ES-I3 (cell line): ENCODE results near the gene FAM199X.
"Not testable (repeated sequence)": the region's sequence is repeated elsewhere in the genome, so short reads cannot be mapped to it uniquely, and the experiment has no call there.

Source experiments
- H3K36me3 ChIP-seq: 2 replicates; pipeline ENCODE4 v1.6.1; 2013; ENCODE audit warnings: mild to moderate bottlenecking, low read length, control low read depth, moderate library complexity; ENCODE audit not compliant: insufficient read depth
- H3K4me1 ChIP-seq: 2 replicates; pipeline ENCODE4 v1.6.1; 2013; ENCODE audit warnings: mild to moderate bottlenecking, control low read depth, low read length; ENCODE audit not compliant: insufficient read depth
- H3K9ac ChIP-seq: 2 replicates; pipeline ENCODE4 v1.6.1; 2013; ENCODE audit warnings: low read depth, mild to moderate bottlenecking, low read length, moderate library complexity
- H3K9me3 ChIP-seq: 2 replicates; pipeline ENCODE4 v1.6.1; 2013; ENCODE audit warnings: mild to moderate bottlenecking, low read length, moderate library complexity; ENCODE audit not compliant: control insufficient read depth, insufficient read depth

FAM199X gene

DNA sequence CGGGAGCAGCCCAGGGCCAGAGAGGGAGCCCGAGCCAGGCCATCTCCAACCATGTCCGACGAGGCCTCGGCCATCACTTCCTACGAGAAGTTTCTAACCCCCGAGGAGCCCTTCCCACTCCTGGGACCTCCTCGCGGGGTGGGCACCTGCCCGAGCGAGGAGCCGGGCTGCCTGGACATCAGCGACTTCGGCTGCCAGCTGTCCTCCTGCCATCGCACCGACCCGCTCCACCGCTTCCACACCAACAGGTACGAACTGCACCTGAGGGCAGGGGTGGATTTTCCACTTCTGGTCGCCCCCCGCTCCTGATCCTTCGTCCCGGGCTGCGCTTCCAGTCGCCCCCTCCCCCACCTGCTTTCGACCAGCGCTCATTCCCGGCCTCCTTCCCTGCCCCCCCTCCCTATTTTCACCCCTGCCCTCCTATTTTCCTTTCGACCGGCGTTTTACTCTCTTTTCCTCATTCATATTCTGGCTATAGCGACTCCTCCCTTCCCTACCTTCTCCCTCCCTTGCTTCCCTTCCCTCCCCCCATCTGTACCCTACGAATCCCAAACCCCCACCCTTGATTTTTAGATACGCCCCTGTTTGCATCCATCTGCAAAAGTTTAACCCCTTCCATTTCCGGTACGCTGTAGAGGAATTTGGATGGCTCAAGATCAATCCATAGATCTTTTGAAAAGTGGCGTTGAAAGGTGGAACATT lies 633 bp downstream of the FAM199X start:
- Histone ChIP-seq H3K36me3 (no peaks in the 10 kb centered on the region), H3K9ac (peak overlapping the region; percentile 76), H3K4me1 (no peaks in the 10 kb centered on the region), H3K9me3 (no peaks in the 10 kb centered on the region)

DNA sequence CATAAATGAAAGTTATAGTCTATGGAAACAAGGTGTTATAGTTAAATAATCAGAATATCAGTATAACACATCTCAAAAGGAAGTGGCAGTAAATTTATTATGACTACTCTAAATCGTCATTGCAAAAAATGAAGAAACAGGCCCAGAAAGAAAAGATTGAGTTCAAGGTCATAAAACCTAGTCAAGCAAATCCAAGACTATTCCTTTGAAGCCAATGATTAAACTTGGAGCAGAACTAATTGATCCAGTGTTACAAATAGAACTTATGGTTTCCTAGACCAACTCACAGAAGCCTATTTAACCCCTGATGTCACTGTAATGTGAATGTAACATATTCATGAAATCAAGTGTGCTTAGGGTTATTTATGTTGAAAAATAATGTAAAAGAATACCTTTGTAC lies 1.9 kb downstream of the FAM199X start:
- Histone ChIP-seq H3K36me3 (no peaks in the 10 kb centered on the region), H3K4me1 (no peaks in the 10 kb centered on the region), H3K9ac (no peak overlapping the region), H3K9me3 (no peaks in the 10 kb centered on the region)

DNA sequence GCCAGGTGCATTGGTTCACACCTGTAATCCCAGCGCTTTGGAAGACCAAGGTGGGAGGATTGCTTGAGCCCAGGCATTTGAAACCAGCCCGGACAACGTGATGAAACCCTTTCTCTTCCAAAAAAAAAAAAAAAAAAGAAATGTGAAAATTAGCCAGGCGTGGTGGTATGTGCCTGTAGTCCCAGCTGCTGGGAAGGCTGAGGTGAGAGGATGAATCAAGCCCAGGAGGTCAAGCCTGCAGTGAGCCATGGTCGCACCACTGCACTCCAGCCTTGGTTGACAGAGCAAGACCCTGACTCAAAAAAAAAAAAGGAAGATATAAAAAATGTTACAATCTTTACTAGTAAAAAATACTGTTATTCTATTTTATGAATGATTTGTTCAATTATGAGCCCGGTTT lies 5.9 kb downstream of the FAM199X start:
- Histone ChIP-seq H3K9ac (no peak overlapping the region), H3K4me1 (no peaks in the 10 kb centered on the region)

DNA sequence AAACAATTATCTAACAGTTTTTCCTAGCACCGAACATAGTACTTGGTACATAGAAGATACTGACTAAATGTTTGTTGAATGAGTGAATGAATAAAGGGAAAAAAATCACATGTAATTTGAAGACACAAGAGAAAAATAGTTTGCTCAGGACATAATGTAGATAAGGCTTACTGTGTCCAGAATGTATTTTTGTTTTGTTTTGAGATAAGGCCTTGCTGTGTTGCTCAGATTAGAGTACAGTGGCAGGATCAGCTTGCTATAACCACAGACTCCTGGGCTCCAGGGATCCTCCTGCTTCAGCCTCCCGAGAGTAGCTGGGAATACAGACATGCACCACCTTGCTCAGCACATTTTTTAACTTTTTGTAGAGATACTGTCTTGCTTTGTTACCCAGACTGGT lies 6.5 kb downstream of the FAM199X start:
- no peaks in the 10 kb centered on the region for H3K9me3 ChIP-seq
- H3K36me3 ChIP-seq = 0 out of 2 replicates have a peak, but pooled peaks cover 4% of the 10 kb centered on the region
- no peaks in the 10 kb centered on the region for H3K4me1 ChIP-seq
- no peak overlapping the region for H3K9ac ChIP-seq

More for the DNA sequence above, 5.9 kb downstream of the FAM199X start:
- Histone ChIP-seq H3K9me3 (no peaks in the 10 kb centered on the region), H3K36me3 (0 out of 2 replicates have a peak, but pooled peaks cover under 1% of the 10 kb centered on the region)

DNA sequence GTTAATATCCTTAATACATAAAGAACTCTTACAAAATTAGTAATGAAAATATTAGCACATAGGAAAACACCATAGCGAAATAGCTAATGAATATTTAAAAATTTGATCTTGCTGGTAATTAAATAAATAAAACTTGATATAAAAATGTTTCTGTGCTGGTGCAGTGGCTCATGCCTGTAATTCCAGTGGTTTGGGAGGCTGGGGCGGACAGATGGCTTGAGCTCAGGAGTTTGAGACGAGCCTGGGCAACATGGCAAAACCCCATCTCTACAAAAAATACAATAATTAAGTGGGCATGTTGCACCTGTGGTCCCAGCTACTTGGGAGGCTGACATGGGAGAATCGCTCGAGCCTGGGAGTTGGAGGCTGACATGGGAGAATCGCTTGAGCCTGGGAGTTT lies 7.6 kb downstream of the FAM199X start:
- H3K36me3 ChIP-seq = 0 out of 2 replicates have a peak, but pooled peaks cover 4% of the 10 kb centered on the region
- no peaks in the 10 kb centered on the region for H3K9me3 ChIP-seq
- H3K9ac ChIP-seq = no peak overlapping the region
- no peaks in the 10 kb centered on the region for H3K4me1 ChIP-seq

DNA sequence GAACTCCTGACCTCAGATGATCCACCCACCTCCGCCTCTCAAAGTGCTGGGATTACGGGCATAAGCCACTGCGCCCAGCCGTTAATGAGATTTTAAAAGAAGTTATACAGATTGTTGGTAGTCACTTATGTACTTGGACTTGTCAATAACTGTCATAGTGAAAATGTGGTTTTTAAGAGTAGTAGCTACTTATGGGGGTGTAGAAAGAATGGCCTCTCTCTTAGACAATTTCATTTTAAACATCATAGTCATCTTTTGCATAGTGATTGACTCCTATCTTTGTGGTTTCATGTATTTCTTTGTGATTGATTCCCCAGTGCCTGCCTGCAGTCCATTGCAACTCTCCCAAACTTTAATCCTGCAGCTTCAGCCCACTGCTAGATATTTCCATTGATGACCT lies 17.4 kb downstream of the FAM199X start:
- Histone ChIP-seq H3K4me1 (no peaks in the 10 kb centered on the region), H3K9me3 (no peaks in the 10 kb centered on the region), H3K9ac (no peak overlapping the region), H3K36me3 (peaks cover 6% of the 10 kb centered on the region)

DNA sequence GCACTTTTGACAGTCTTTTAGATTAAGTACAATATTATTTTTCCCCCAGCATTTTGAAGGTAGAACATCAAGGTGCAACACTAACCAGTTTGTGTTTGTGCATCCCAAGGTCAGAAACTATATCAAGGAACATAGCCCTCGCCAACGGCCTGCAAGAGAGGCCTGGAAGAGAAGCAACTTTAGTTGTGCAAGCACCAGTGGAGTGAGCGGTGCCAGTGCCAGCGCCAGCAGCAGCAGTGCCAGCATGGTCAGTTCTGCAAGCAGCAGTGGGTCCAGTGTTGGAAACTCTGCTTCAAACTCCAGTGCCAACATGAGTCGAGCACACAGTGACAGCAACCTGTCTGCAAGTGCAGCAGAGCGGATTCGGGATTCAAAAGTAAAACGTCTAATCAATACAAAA lies 21.7 kb downstream of the FAM199X start:
- H3K4me1 ChIP-seq = no peaks in the 10 kb centered on the region
- H3K36me3 ChIP-seq = peaks cover 13% of the 10 kb centered on the region
- no peak overlapping the region for H3K9ac ChIP-seq
- no peaks in the 10 kb centered on the region for H3K9me3 ChIP-seq

DNA sequence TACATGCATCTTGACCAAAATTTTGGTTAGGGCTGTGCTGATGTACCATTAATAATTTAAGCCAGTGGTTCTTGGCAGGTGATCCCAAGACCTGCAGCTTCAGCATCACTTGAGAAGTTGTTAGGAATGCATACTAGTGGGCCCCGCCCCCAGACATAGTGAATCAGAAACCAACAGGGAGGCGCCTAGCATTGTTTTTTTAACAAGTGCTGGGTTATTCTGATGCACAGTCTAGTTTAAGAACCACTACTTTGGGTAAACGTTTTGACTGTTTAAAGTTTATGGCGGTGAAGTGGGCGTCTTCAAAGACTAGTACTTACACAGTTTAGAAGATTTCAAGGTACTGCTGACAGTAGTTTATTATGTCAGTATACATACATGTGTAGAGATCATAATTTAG lies 23.6 kb downstream of the FAM199X start:
- Histone ChIP-seq H3K9me3 (no peaks in the 10 kb centered on the region), H3K9ac (no peak overlapping the region), H3K36me3 (peaks cover 13% of the 10 kb centered on the region), H3K4me1 (no peaks in the 10 kb centered on the region)

DNA sequence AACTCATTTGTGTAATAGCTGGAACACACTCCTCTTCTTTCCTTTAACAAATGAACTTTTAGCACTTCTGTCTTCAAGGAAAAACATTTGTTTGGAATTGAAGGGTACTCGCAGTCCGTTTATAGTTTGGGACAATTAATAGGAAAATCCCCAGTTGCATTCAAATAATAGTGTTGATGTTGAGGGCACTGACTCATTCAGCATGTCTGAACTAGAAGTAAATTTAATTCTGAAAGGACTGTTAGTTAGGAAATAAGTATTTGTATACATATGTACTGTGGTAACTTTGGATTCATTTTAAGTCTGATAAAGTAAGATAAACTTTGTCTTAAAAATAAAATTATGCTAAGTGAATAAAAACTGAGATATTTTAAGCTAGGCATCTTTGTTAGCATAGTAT lies 27.2 kb downstream of the FAM199X start:
- H3K36me3 ChIP-seq = peaks cover 11% of the 10 kb centered on the region; the same call in 1 of the 2 replicates
- H3K9me3 ChIP-seq = no peaks in the 10 kb centered on the region
- no peak overlapping the region for H3K9ac ChIP-seq
- H3K4me1 ChIP-seq = no peaks in the 10 kb centered on the region

DNA sequence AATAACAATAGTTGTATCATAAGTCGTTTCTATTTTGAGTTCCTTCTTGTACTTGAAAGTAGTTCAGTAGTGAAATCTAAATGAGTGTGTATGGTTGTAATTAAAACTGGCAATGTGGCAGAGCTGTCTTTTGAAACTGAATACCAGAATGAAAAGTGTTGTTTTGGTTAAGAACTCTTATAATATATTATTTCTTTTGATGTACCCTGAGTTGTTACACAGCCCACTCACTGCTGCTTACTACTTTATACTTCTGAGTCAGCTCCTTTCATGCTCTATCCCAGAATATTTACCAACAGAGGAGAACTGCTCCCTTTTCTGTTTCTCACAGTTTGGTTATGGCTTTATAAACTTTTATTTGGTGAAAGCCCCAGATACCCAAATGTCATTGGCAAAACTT lies 28.8 kb downstream of the FAM199X start:
- no peaks in the 10 kb centered on the region for H3K4me1 ChIP-seq
- H3K36me3 ChIP-seq = peaks cover 5% of the 10 kb centered on the region; the same call in 1 of the 2 replicates
- H3K9me3 ChIP-seq = no peaks in the 10 kb centered on the region
- no peak overlapping the region for H3K9ac ChIP-seq

DNA sequence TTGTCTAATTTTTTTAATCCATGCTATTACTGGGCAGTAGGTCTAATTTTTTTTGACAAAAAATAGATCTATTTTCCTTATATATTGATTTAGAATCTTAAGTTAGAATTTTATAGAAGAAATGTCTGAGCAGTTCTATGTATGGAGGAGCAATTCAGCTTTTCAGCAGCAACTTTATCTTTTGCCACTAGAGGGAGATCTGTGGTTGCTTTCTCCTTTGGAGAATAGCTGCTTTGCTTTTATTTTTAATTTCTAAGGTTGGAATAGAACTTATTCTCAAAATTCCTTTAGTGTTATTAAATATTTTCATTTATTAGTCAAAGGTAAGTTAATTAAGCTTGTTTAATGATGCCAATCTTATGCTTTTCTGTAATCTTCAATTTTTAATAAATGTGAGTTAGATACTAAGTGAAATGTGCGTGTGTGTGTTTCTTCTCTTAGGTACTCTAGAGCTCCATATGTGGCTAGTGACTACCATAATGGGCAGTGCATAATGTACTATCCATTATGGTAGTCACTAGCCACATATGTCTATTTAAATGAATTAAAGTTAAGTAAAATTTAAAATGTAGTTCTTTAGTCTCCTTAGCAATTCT lies 29.3 kb downstream of the FAM199X start:
- Histone ChIP-seq H3K4me1 (no peaks in the 10 kb centered on the region), H3K9ac (no peak overlapping the region), H3K36me3 (peaks cover 4% of the 10 kb centered on the region; the same call in 1 of the 2 replicates), H3K9me3 (no peaks in the 10 kb centered on the region)

DNA sequence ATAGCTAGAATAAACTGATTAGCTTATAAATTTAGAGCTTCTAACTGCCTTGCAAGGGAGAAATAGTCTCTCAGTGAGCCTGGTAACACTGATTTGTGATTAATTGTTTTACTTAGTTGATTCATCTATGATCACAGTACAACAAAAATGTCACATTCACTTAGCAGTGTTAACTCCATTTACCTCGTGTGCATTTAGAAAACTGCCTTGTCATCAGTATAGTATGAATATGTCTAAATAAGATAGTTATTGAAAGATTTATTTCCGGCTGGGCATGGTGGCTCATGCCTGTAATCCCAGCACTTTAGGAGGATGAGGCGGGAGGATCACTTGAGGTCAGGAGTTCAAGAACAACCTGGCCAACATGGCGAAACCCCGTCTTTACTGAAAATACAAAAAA lies 39.3 kb downstream of the FAM199X start:
- Histone ChIP-seq H3K9ac (no peak overlapping the region), H3K9me3 (no peaks in the 10 kb centered on the region), H3K4me1 (no peaks in the 10 kb centered on the region), H3K36me3 (peaks cover 3% of the 10 kb centered on the region; the same call in 1 of the 2 replicates)

DNA sequence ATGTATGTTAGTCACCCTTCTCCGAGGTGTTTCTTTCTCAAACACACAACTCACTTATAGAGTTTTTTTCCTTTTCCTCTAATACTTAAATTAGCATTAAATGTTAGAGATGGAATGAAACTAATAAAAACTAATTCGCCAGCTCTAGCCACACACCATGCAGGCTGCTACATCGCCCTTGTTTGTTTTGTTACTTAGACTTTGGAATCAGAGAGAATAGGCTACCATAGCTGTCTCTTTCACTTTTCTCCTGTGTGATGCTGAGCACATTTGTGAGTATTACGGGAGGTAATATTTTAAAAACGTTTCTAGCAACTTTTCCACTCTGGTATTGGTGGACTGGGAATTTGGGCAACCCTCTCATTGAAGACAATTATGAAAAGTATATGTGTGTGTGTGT lies 44.9 kb downstream of the FAM199X start:
- H3K9ac ChIP-seq = no peak overlapping the region
- no peaks in the 10 kb centered on the region for H3K36me3 ChIP-seq
- no peaks in the 10 kb centered on the region for H3K4me1 ChIP-seq
- no peaks in the 10 kb centered on the region for H3K9me3 ChIP-seq

DNA sequence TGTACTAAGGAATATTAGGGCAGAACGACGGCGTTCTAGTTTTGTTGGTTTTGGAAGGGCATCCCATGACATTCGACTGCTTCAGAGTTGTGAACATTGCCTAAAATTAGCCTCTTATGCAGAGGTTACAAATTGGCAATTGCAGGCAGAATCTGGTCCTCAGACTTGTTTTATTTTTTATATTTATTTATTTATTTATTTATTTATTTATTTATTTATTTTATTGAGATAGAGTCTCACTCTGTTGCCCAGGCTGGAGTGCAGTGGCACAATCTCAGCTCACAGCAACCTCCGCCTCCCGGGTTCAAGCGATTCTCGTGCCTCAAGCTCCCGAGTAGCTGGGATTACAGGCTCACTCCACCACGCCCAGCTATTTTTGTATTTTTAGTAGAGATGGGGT lies 63.8 kb downstream of the FAM199X start:
- not testable (repeated sequence) for H3K4me1 ChIP-seq, H3K36me3 ChIP-seq, H3K9ac ChIP-seq, H3K9me3 ChIP-seq
